Endothelial cell of umbilical vein (primary cell): Measurements from ENCODE around the gene NUS1. TPM values are rescaled to one million over a fixed set of nuclear protein-coding genes. Genes with fewer than 3 reads are reported as not detected.

Experiments
- BruUV-seq: library from RNA; stranded (reverse); fragments of 400-500 nt; replicated peaks from 2 replicates; lab custom pipeline; 2021; lab: Mats Ljungman, UMichigan
- CTCF ChIA-PET: fragments of 300-600, 350-600 bp; sonication (Branson Sonifier 250); formaldehyde crosslinking; loops from one replicate; lab custom pipeline; 2021; ENCODE audit warnings: antibody characterized with exemption, inconsistent platforms; lab: Charles Lee
- POLR2A ChIA-PET: fragments of 300-600, 350-600 bp; sonication (Branson Sonifier 250); formaldehyde crosslinking; loops from one replicate; lab custom pipeline; 2021; ENCODE audit warnings: antibody characterized with exemption, inconsistent platforms; lab: Charles Lee
- DNase-seq: peaks from one replicate; pipeline ENCODE4 v3.0.0-alpha.2; 2011; ENCODE audit warnings: low read depth, low spot score
- FAIRE-seq: peaks from 2 replicates; lab custom pipeline; 2011; peaks lifted over from hg19 to GRCh38; lab: Jason Lieb, UNC
- H2AFZ ChIP-seq: 2 replicates; pipeline ENCODE4 v1.6.0; 2012; ENCODE audit warnings: low read depth, low read length, control low read depth, inconsistent platforms
- H3K27ac ChIP-seq: 2 replicates; pipeline ENCODE4 v1.5.1; 2011; ENCODE audit warnings: low read depth, mild to moderate bottlenecking, control low read depth, low read length, moderate library complexity; ENCODE audit not compliant: insufficient read depth
- H3K27me3 ChIP-seq, 2 experiments: 2 replicates each; pipeline versions ENCODE4 v1.6.0 to v1.6.1; 2011; ENCODE audit warnings: low read length in 2 of 2, mixed read lengths in 1 of 2; ENCODE audit not compliant: control insufficient read depth in 2 of 2, insufficient read depth in 2 of 2
- H3K36me3 ChIP-seq, 2 experiments: 2 replicates in 1 of 2; 3 replicates in 1 of 2; pipeline ENCODE4 v1.5.1; 2011; ENCODE audit warnings: low read length in 2 of 2, mild to moderate bottlenecking in 1 of 2, moderate library complexity in 1 of 2; ENCODE audit not compliant: control insufficient read depth in 2 of 2, insufficient read depth in 2 of 2; ENCODE audit errors: extremely low read depth in 1 of 2
- H3K4me1 ChIP-seq: 3 replicates; pipeline ENCODE4 v1.5.1; 2011; ENCODE audit warnings: mild to moderate bottlenecking, low read length; ENCODE audit not compliant: control insufficient read depth, insufficient read depth; ENCODE audit errors: extremely low read depth
- H3K4me2 ChIP-seq: 2 replicates; pipeline ENCODE4 v1.6.1; 2011; ENCODE audit warnings: low read length, control low read depth, mixed read lengths; ENCODE audit not compliant: insufficient read depth
- H3K4me3 ChIP-seq, 3 experiments: fragments of 200-600 bp in 1 of 3; sonication (generic), shearing (Covaris generic) in 1 of 3; replicated peaks in 1 of 3; 2 replicates each; pipeline ENCODE4 v1.5.1; 2011 to 2016; ENCODE audit warnings: control low read depth in 3 of 3, low read length in 3 of 3, mild to moderate bottlenecking in 2 of 3, inconsistent platforms in 1 of 3, low read depth in 1 of 3, moderate library complexity in 1 of 3; ENCODE audit not compliant: insufficient read depth in 1 of 3
- H3K79me2 ChIP-seq: 2 replicates; pipeline ENCODE4 v1.6.0; 2012; ENCODE audit warnings: low read length, inconsistent platforms; ENCODE audit not compliant: control insufficient read depth, insufficient read depth
- H3K9ac ChIP-seq: replicated peaks from 2 replicates; pipeline ENCODE3; 2011; ENCODE audit warnings: low read length, control low read depth; ENCODE audit not compliant: insufficient read depth; ENCODE audit errors: extremely low read depth
- H3K9me1 ChIP-seq: replicated peaks from 3 replicates; pipeline ENCODE4 v1.6.0; 2011; ENCODE audit warnings: mild to moderate bottlenecking, low read length; ENCODE audit not compliant: control insufficient read depth, insufficient read depth; ENCODE audit errors: extremely low read depth
- H3K9me3 ChIP-seq: replicated peaks from 2 replicates; pipeline ENCODE4 v1.5.1; 2012; ENCODE audit warnings: low read length, inconsistent platforms; ENCODE audit not compliant: control insufficient read depth, insufficient read depth
- H4K20me1 ChIP-seq: replicated peaks from 2 replicates; pipeline ENCODE3; 2011; ENCODE audit warnings: mild to moderate bottlenecking, low read length; ENCODE audit not compliant: control insufficient read depth, insufficient read depth; ENCODE audit errors: extremely low read depth
- CTCF ChIP-seq, 2 donors: IDR thresholded peaks; 1 replicate in 1 of 2; 2 replicates in 1 of 2; pipeline ENCODE4 v1.5.1; 2011; ENCODE audit warnings: low read length in 2 of 2, mild to moderate bottlenecking in 2 of 2, moderate library complexity in 2 of 2, control low read depth in 1 of 2, inconsistent platforms in 1 of 2, low read depth in 1 of 2; ENCODE audit not compliant: insufficient read depth in 1 of 2; ENCODE audit errors: extremely low read depth in 1 of 2
- EZH2 ChIP-seq: IDR thresholded peaks from 2 replicates; pipeline ENCODE4 v1.6.1; 2012; ENCODE audit warnings: borderline replicate concordance, low read depth, mild to moderate bottlenecking, moderate library complexity, low read length, inconsistent platforms; ENCODE audit not compliant: severe bottlenecking
- GATA2 ChIP-seq: IDR thresholded peaks from 2 replicates; pipeline ENCODE4 v1.7.0; 2011; ENCODE audit warnings: low read depth, mild to moderate bottlenecking, moderate library complexity, mixed read lengths, low read length; ENCODE audit not compliant: insufficient read length, insufficient read depth
- JUN ChIP-seq: IDR thresholded peaks from 2 replicates; pipeline ENCODE4 v1.6.1; 2011; ENCODE audit warnings: borderline replicate concordance, low read depth; ENCODE audit not compliant: insufficient read length, insufficient read depth
- MAX ChIP-seq: IDR thresholded peaks from 2 replicates; pipeline ENCODE4 v1.6.1; 2011; ENCODE audit not compliant: insufficient read depth, insufficient read length
- MYC ChIP-seq: IDR thresholded peaks from one replicate; pipeline ENCODE4 v1.6.1; 2011; ENCODE audit warnings: mild to moderate bottlenecking, low read depth, low read length
- POLR2A ChIP-seq: IDR thresholded peaks from 2 replicates; pipeline ENCODE4 v1.6.1; 2012; ENCODE audit warnings: low read depth, mild to moderate bottlenecking, control low read depth, low read length
- POLR2AphosphoS5 ChIP-seq: IDR thresholded peaks from 2 replicates; pipeline ENCODE4 v1.6.1; 2012; ENCODE audit warnings: low read depth, mild to moderate bottlenecking, control low read depth, low read length, moderate library complexity; ENCODE audit not compliant: insufficient read depth
- dilution Hi-C: fragments of 300-500 bp; cut with MboI; formaldehyde crosslinking; loops from one replicate; pipeline ENCODE4 v1.15.0; 2019; ENCODE audit warnings: low sequenced_read_pairs; ENCODE audit not compliant: extremely low pct_ligation_motif_present
- intact Hi-C: fragments of 100-400 bp; cut with micrococcal nuclease; formaldehyde crosslinking; loops from one replicate; pipeline ENCODE4 v1.10.0; 2022
- polyA plus RNA-seq, 4 experiments: library from polyadenylated mRNA; depleted of rRNA in 3 of 4; stranded (reverse) in 3 of 4; unstranded in 1 of 4; fragments of >200 nt; gene quantifications; 2 replicates each; pipeline versions ENCODE4 v1.2.1 to v1.2.3, GENCODE V29; 2011 to 2012; ENCODE audit warnings: missing spikeins in 1 of 4
- total RNA-seq: library from RNA; stranded (reverse); gene quantifications from 2 replicates; pipeline ENCODE4 v1.2.3, GENCODE V29; 2021

NUS1 gene
- total and polyA plus RNA-seq, 2 donors (not counting 3 experiments of a cell fraction or from before 2014, with no cell fraction given): 9.5 to 33.4 TPM

GRCh38 chr6:117668736-117669135 is 6.5 kb upstream of the NUS1 start:
- Histone ChIP-seq H3K27ac (no peak overlapping the region), H3K79me2 (no peaks in the 10 kb centered on the region), H4K20me1 (no peaks in the 10 kb centered on the region), H3K27me3 (no peaks in the 10 kb centered on the region), H3K9me3 (no peaks in the 10 kb centered on the region), H3K36me3 (no peaks in the 10 kb centered on the region), H3K9ac (no peak overlapping the region), H3K9me1 (no peaks in the 10 kb centered on the region), H3K4me1 (no peaks in the 10 kb centered on the region), H3K4me3 (no peak overlapping the region), H3K4me2 (no peak overlapping the region), H2AFZ (no peak overlapping the region)
- FAIRE-seq: no peak
- CTCF ChIA-PET: no interaction called here
- dilution Hi-C loops: no loop called here
- intact Hi-C loops: no loop called here
- no TSS peak for BruUV-seq
- TF ChIP-seq MAX (no peak), POLR2AphosphoS5 (no peak), MYC (no peak), POLR2A (no peak), JUN (no peak), CTCF (IDR thresholded peaks at IDR 0.05; ENCODE audit: extremely low read depth in 1 of 2, insufficient read depth in 1 of 2, low read depth in 1 of 2, low read length in 2 of 2) (no peak), EZH2 (no peak), GATA2 (no peak)
- no peak for DNase-seq
- POLR2A ChIA-PET: no interaction called here
